ENCODE results near the gene DMBX1. TPM values are rescaled to one million over a fixed set of nuclear protein-coding genes. Genes with fewer than 3 reads are reported as not detected.

Gene DMBX1
- total and polyA plus RNA-seq, 2 of the 13 experiments (the other 11 are each of a cell fraction or from before 2014, with no cell fraction given) = not detected

- TF ChIP-seq SNAPC4 (CRISPR knock-in tag; IDR thresholded peaks at IDR 0.05) (no peak), RARA (CRISPR knock-in tag; IDR thresholded peaks at IDR 0.05) (no peak), ZNF264 (CRISPR knock-in tag; IDR thresholded peaks at IDR 0.05) (no peak), ZNF234 (CRISPR knock-in tag; conservative IDR thresholded peaks at IDR 0.05) (no peak), HMGA1 (CRISPR knock-in tag; conservative IDR thresholded peaks at IDR 0.05) (no peak), MIXL1 (CRISPR knock-in tag; IDR thresholded peaks at IDR 0.05) (no peak), ZNF713 (CRISPR knock-in tag; IDR thresholded peaks at IDR 0.05) (no peak), KAT8 (CRISPR knock-in tag; IDR thresholded peaks at IDR 0.05) (no peak), ZNF354B (CRISPR knock-in tag; IDR thresholded peaks at IDR 0.05) (no peak), ZNF639 (CRISPR knock-in tag; conservative IDR thresholded peaks at IDR 0.05) (no peak), BCL6 (CRISPR knock-in tag; IDR thresholded peaks at IDR 0.05) (no peak)
- ChIA-PET CTCF (ENCODE audit: low intra/inter-chr PET ratio, low total read pairs) (no interaction called here), POLR2A (no interaction called here)
- intact Hi-C loops (cut with micrococcal nuclease; ENCODE audit: unreplicated experiment) (no loop called here), in situ Hi-C loops (cut with HindIII; ENCODE audit: extremely low pct_ligation_motif_present, low pct_unique_long_range_greater_than_20kb) (no loop called here)
- H3K9ac ChIP-seq (ENCODE audit: insufficient read depth, low read depth, low read length) = no peak overlapping the region
- H3K4me3 ChIP-seq (replicated peaks in 1 of 3; ENCODE audit: insufficient read depth in 1 of 3, low read depth in 2 of 3, low read length in 3 of 3) = no peak overlapping the region
- no peaks in the 10 kb centered on the region for H3K79me2 ChIP-seq (ENCODE audit: insufficient read depth, low read length)
- no peaks in the 10 kb centered on the region for H3K9me3 ChIP-seq (ENCODE audit: low read length)
- H3K27ac ChIP-seq (ENCODE audit: extremely low read length, insufficient read depth, low read length) = no peak overlapping the region
- no TSS peak for BruUV-seq (replicated peaks)
- FAIRE-seq (no peak), DNase-seq (ENCODE audit: low spot score) (no peak), ATAC-seq (no peak)
- no peak overlapping the region for H2AFZ ChIP-seq (ENCODE audit: low read length)
- 71% methylated on average over 17 of the region's 19 CpGs for WGBS (ENCODE audit: low lambda C conversion rate)
- peaks cover 6 to 50% of the 10 kb centered on the region in 2 experiments; a peak in 4 of 5 replicates for H3K27me3 ChIP-seq (ENCODE audit: control insufficient read depth in 1 of 2, insufficient read depth in 2 of 2, low read length in 2 of 2)
- H4K20me1 ChIP-seq (ENCODE audit: insufficient read depth, low read length) = no peaks in the 10 kb centered on the region
- H3K36me3 ChIP-seq (replicated peaks in 1 of 2; ENCODE audit: control insufficient read depth in 1 of 2, insufficient read depth in 2 of 2, low read length in 2 of 2) = no peaks in the 10 kb centered on the region
- no peak overlapping the region for H3K4me2 ChIP-seq (ENCODE audit: low read depth, low read length)
- no peaks in the 10 kb centered on the region for H3K4me1 ChIP-seq (ENCODE audit: insufficient read depth, low read length)
Measured at GRCh38 chr1:46497665-46498064, 8.0 kb downstream of the DMBX1 start.
